Endodermal cell (in vitro differentiated cells): ENCODE data around the gene CLCN7. TPM values are rescaled to one million over a fixed set of nuclear protein-coding genes. Genes with fewer than 3 reads are reported as not detected.

Source experiments
- DNase-seq: peaks from one replicate; pipeline ENCODE4 v3.0.0-alpha.2; 2017
- H3K27ac ChIP-seq: 2 replicates; pipeline ENCODE4 v1.5.1; 2013; ENCODE audit warnings: mild to moderate bottlenecking, low read depth, low read length, moderate library complexity
- H3K27me3 ChIP-seq: 2 replicates; pipeline ENCODE4 v1.6.1; 2013; ENCODE audit warnings: mild to moderate bottlenecking, low read length, moderate library complexity; ENCODE audit not compliant: insufficient read depth, control insufficient read depth, poor library complexity, severe bottlenecking
- H3K36me3 ChIP-seq: 2 replicates; pipeline ENCODE4 v1.7.0; 2013; ENCODE audit warnings: mild to moderate bottlenecking, low read length, moderate library complexity; ENCODE audit not compliant: control insufficient read depth, insufficient read depth
- H3K4me1 ChIP-seq: one replicate; pipeline ENCODE4 v1.7.0; 2013; ENCODE audit warnings: low read length; ENCODE audit not compliant: control insufficient read depth, insufficient read depth
- H3K4me3 ChIP-seq: 2 replicates; pipeline ENCODE4 v1.5.1; 2013; ENCODE audit warnings: mild to moderate bottlenecking, low read length, moderate library complexity
- H3K9ac ChIP-seq: 2 replicates; pipeline ENCODE4 v1.6.1; 2013; ENCODE audit warnings: mild to moderate bottlenecking, low read length, moderate library complexity; ENCODE audit not compliant: poor library complexity, severe bottlenecking; ENCODE audit errors: extremely low read depth
- H3K9me3 ChIP-seq: 2 replicates; pipeline ENCODE4 v1.6.1; 2013; ENCODE audit warnings: mild to moderate bottlenecking, low read length, moderate library complexity; ENCODE audit not compliant: control insufficient read depth
- H3K27ac Mint-ChIP-seq: 2 replicates; pipeline ENCODE4 v1.8.0; 2020; ENCODE audit warnings: mixed read lengths
- H3K27me3 Mint-ChIP-seq: 2 replicates; pipeline ENCODE4 v1.8.0; 2021; ENCODE audit warnings: mild to moderate bottlenecking, mixed read lengths; ENCODE audit not compliant: insufficient read depth
- H3K36me3 Mint-ChIP-seq: 2 replicates; pipeline ENCODE4 v1.8.0; 2020; ENCODE audit warnings: low read depth, mixed read lengths
- H3K4me1 Mint-ChIP-seq: 2 replicates; pipeline ENCODE4 v1.8.0; 2020; ENCODE audit warnings: mixed read lengths
- H3K4me3 Mint-ChIP-seq: 2 replicates; pipeline ENCODE4 v1.8.0; 2020; ENCODE audit warnings: mild to moderate bottlenecking, moderate library complexity, mixed read lengths
- H3K9me3 Mint-ChIP-seq: 2 replicates; pipeline ENCODE4 v1.8.0; 2020; ENCODE audit warnings: mild to moderate bottlenecking, mixed read lengths
- CTCF ChIP-seq: fragments of 200-600 bp; sonication (generic); conservative IDR thresholded peaks from 2 replicates; pipeline ENCODE4 v1.5.0; 2021; ENCODE audit warnings: antibody characterized with exemption, mild to moderate bottlenecking
- WGBS, 2 experiments: methylation state at CpG; one replicate each; pipeline versions ENCODE4 v1.1.5 to v1.1.7; 2013; ENCODE audit warnings: missing lambda C conversion rate in 2 of 2, mixed read lengths in 1 of 2; ENCODE audit not compliant: insufficient coverage in 1 of 2, insufficient read length in 1 of 2; 5-methylcytosine and 5-hydroxymethylcytosine counted together
- total RNA-seq, 2 donors: library from RNA; stranded (reverse); fragmentation: NEBNext Ultra II Directional in 1 of 2; extraction: Animal tissue kit (Norgen Biotek cat#: 25700) in 1 of 2; gene quantifications; 2 replicates in 1 of 2; 3 replicates in 1 of 2; pipeline ENCODE4 v1.2.1, GENCODE V29; 2021

Gene CLCN7
- total RNA-seq, 2 donors from 2014 or later, result 94.4 to 96.7 TPM

- 92 to 93% methylated on average over 38 to 39 of the region's 39 CpGs for WGBS, 2 experiments
- no peak for DNase-seq
- no peaks in the 10 kb centered on the region for H3K36me3 Mint-ChIP-seq
- H3K9me3 ChIP-seq, result no peaks in the 10 kb centered on the region
- H3K4me1 Mint-ChIP-seq, result no peaks in the 10 kb centered on the region
- H3K27ac ChIP-seq, result no peak overlapping the region
- no peaks in the 10 kb centered on the region for H3K36me3 ChIP-seq
- no peak overlapping the region for H3K9ac ChIP-seq
- no peak for TF ChIP-seq CTCF
- no peak overlapping the region for H3K27ac Mint-ChIP-seq
- H3K27me3 ChIP-seq, result peaks cover 7% of the 10 kb centered on the region
- no peaks in the 10 kb centered on the region for H3K9me3 Mint-ChIP-seq
- peaks cover under 1% of the 10 kb centered on the region for H3K4me1 ChIP-seq
- no peak overlapping the region for H3K4me3 ChIP-seq
- H3K27me3 Mint-ChIP-seq, result peaks cover 24% of the 10 kb centered on the region
- H3K4me3 Mint-ChIP-seq, result no peak overlapping the region
Measured at GRCh38 chr16:1487395-1488053, 12.7 kb upstream of the CLCN7 start.

- H3K4me3 ChIP-seq, result no peak overlapping the region
- no peak for TF ChIP-seq CTCF
- Mint-ChIP-seq H3K27ac (no peak overlapping the region), H3K27me3 (peaks cover 25% of the 10 kb centered on the region), H3K4me3 (no peak overlapping the region), H3K9me3 (no peaks in the 10 kb centered on the region), H3K4me1 (no peaks in the 10 kb centered on the region), H3K36me3 (no peaks in the 10 kb centered on the region)
- peaks cover 7% of the 10 kb centered on the region for H3K27me3 ChIP-seq
- 90% methylated on average over 25 to 33 of the region's 33 CpGs for WGBS, 2 experiments
- H3K9ac ChIP-seq, result no peak overlapping the region
- no peaks in the 10 kb centered on the region for H3K9me3 ChIP-seq
- H3K27ac ChIP-seq, result no peak overlapping the region
- DNase-seq, result no peak
- no peaks in the 10 kb centered on the region for H3K36me3 ChIP-seq
- no peaks in the 10 kb centered on the region for H3K4me1 ChIP-seq
Measured at GRCh38 chr16:1486551-1487390, 11.9 kb upstream of the CLCN7 start.

GRCh38 chr16:1485847-1486496 is 11.1 kb upstream of the CLCN7 start:
- WGBS, 2 experiments, result 89 to 93% methylated on average over 37 to 40 of the region's 40 CpGs
- Histone ChIP-seq H3K9me3 (no peaks in the 10 kb centered on the region), H3K4me3 (no peak overlapping the region), H3K9ac (no peak overlapping the region), H3K36me3 (no peaks in the 10 kb centered on the region), H3K4me1 (no peaks in the 10 kb centered on the region), H3K27me3 (peaks cover 7% of the 10 kb centered on the region), H3K27ac (no peak overlapping the region)
- DNase-seq, result no peak
- H3K27ac Mint-ChIP-seq, result no peak overlapping the region
- peaks cover 31% of the 10 kb centered on the region for H3K27me3 Mint-ChIP-seq
- H3K36me3 Mint-ChIP-seq, result no peaks in the 10 kb centered on the region
- no peaks in the 10 kb centered on the region for H3K4me1 Mint-ChIP-seq
- peaks cover 3% of the 10 kb centered on the region for H3K9me3 Mint-ChIP-seq
- TF ChIP-seq CTCF, result no peak
- no peak overlapping the region for H3K4me3 Mint-ChIP-seq
